HEK293 (cell line): ENCODE data around the gene ADNP.

Source experiments
- CTCF ChIA-PET: fragments of 350-600 bp; formaldehyde crosslinking; extraction: SDS; loops from one replicate; lab custom pipeline; 2021; ENCODE audit warnings: antibody characterized with exemption; lab: Yijun Ruan, JAX
- POLR2A ChIA-PET: fragments of 300-600 bp; formaldehyde crosslinking; extraction: SDS; loops from one replicate; lab custom pipeline; 2020; ENCODE audit warnings: antibody characterized with exemption, inconsistent platforms; lab: Yijun Ruan, JAX
- H3K27ac ChIP-seq: fragments of 200-500 bp; sonication (Bioruptor generic); 2 replicates; pipeline ENCODE4 v1.5.1; 2014; ENCODE audit warnings: low read depth, low read length, control low read depth, inconsistent platforms; ENCODE audit errors: extremely low read depth
- H3K36me3 ChIP-seq, 2 experiments: fragments of 200-500 bp in 1 of 2; sonication (Bioruptor generic) in 1 of 2; 1 replicate in 1 of 2; 2 replicates in 1 of 2; pipeline ENCODE4 v1.5.1; 2014 to 2017; ENCODE audit warnings: inconsistent platforms in 2 of 2, low read length in 2 of 2; ENCODE audit not compliant: control insufficient read depth in 2 of 2, insufficient read depth in 1 of 2
- H3K4me1 ChIP-seq: fragments of 200-500 bp; sonication (Bioruptor generic); 2 replicates; pipeline ENCODE4 v1.5.1; 2014; ENCODE audit warnings: mild to moderate bottlenecking, low read length, inconsistent platforms; ENCODE audit not compliant: control insufficient read depth, insufficient read depth
- H3K4me3 ChIP-seq: 2 replicates; pipeline ENCODE4 v1.5.1; 2011; ENCODE audit warnings: low read depth, mild to moderate bottlenecking, control low read depth, low read length, moderate library complexity
- H3K9me3 ChIP-seq: fragments of 200-500 bp; sonication (Bioruptor generic); 2 replicates; pipeline ENCODE4 v1.5.1; 2014; ENCODE audit warnings: low read depth, low read length, inconsistent platforms; ENCODE audit not compliant: control insufficient read depth, insufficient read depth
- PRDM2 ChIP-seq: fragments of 450-650 bp; formaldehyde crosslinking; IDR thresholded peaks from 2 replicates; pipeline ENCODE4 v1.5.1; 2016; ENCODE audit warnings: missing biosample characterization, missing genetic modification characterization, borderline replicate concordance
- REST ChIP-seq: fragments of 450-650 bp; formaldehyde crosslinking; IDR thresholded peaks from 2 replicates; pipeline ENCODE4 v1.5.1; 2016; ENCODE audit warnings: missing biosample characterization, missing genetic modification characterization
- ZIC2 ChIP-seq: fragments of 450-650 bp; formaldehyde crosslinking; IDR thresholded peaks from 2 replicates; pipeline ENCODE4 v1.5.1; 2016; ENCODE audit warnings: missing biosample characterization, missing genetic modification characterization
- ZNF223 ChIP-seq: fragments of 450-650 bp; formaldehyde crosslinking; IDR thresholded peaks from 2 replicates; pipeline ENCODE4 v1.5.1; 2016; ENCODE audit warnings: missing biosample characterization, missing genetic modification characterization
- ZNF521 ChIP-seq: fragments of 450-650 bp; formaldehyde crosslinking; IDR thresholded peaks from 2 replicates; pipeline ENCODE4 v1.5.1; 2017; ENCODE audit warnings: missing biosample characterization, mild to moderate bottlenecking, missing genetic modification characterization
- ZNF558 ChIP-seq: fragments of 450-650 bp; formaldehyde crosslinking; IDR thresholded peaks from 2 replicates; pipeline ENCODE4 v1.5.1; 2016; ENCODE audit warnings: missing biosample characterization, missing genetic modification characterization
- ZNF585B ChIP-seq: fragments of 450-650 bp; formaldehyde crosslinking; IDR thresholded peaks from 2 replicates; pipeline ENCODE4 v1.5.1; 2016; ENCODE audit warnings: missing biosample characterization, missing genetic modification characterization
- ZNF692 ChIP-seq: fragments of 450-650 bp; formaldehyde crosslinking; IDR thresholded peaks from 2 replicates; pipeline ENCODE4 v1.5.1; 2016; ENCODE audit warnings: missing biosample characterization, missing genetic modification characterization
- ZSCAN16 ChIP-seq: fragments of 450-650 bp; formaldehyde crosslinking; IDR thresholded peaks from 2 replicates; pipeline ENCODE4 v1.5.1; 2016; ENCODE audit warnings: missing biosample characterization, missing genetic modification characterization

Gene ADNP

GRCh38 chr20:50977066-50978021 is 46.1 kb upstream of the ADNP start:
- ChIA-PET POLR2A (interaction anchor here (0.7 kb wide), 1 partner anchor 184 kb away, joined by 4 read pairs; no protein-coding TSS in a partner anchor), CTCF (interaction anchor here (0.7 kb wide), 2 partner anchors 9 to 236 kb away, joined by 3 to 4 read pairs; no protein-coding TSS in a partner anchor)
- no peak for TF ChIP-seq ZNF223 (tag by site-specific recombination)
- no peak for TF ChIP-seq ZNF692
- no peak for TF ChIP-seq REST (tag by site-specific recombination)
- no peak for TF ChIP-seq PRDM2 (tag by site-specific recombination)
- no peak for TF ChIP-seq ZNF585B (tag by site-specific recombination)
- TF ChIP-seq ZNF521 (tag by site-specific recombination): no peak
- no peak for TF ChIP-seq ZNF558 (tag by site-specific recombination)
- TF ChIP-seq, all 188 proteins: peak for 0

DNA sequence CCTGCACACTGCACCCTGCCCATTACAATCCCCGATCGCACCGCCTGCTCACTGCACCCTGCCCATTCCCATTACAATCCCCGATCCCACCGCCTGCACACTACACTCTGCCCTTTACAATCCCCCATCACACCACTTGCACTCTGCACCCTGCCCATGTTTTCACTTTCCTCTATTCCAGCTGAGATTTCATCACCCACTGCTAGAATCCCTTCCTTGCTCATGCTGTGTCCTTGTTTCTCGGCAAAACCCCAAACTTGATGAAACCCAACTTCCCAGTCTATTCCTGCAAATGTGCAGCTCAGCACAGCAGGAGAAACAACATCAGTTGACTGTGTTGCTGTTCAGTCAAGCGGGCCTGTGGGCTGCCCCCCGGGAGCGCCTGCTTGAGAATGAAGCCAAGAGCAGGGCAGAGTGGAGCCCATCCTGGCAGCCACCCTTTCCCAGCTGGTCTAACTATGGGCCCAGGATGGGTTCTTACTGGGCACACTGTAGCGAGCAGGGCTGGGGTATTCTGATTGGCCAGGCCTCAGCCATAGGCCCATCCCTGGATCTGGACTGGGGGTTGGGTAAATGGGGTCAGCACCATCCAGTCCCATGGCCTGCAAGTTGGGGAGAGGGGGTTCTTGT is 44.6 kb upstream of the ADNP start:
- CTCF ChIA-PET: interaction anchor here (1.6 kb wide), 1 partner anchor 181 kb away, joined by 3 read pairs; the partner anchor contains the start of gene BCAS4
- TF ChIP-seq ZIC2 (tag by site-specific recombination): peak; percentile 66
- TF ChIP-seq ZSCAN16 (tag by site-specific recombination): no peak
- TF ChIP-seq, all 188 proteins: peak for 1
- H3K9me3 ChIP-seq: no peaks in the 10 kb centered on the region
- H3K4me1 ChIP-seq: no peaks in the 10 kb centered on the region
- no peak overlapping the region for H3K27ac ChIP-seq
- H3K36me3 ChIP-seq: no peaks in the 10 kb centered on the region
- POLR2A ChIA-PET: no interaction called here
- H3K4me3 ChIP-seq: no peak overlapping the region

More at GRCh38 chr20:50977066-50978021, 46.1 kb upstream of the ADNP start:
- Histone ChIP-seq H3K9me3 (no peaks in the 10 kb centered on the region), H3K4me1 (no peaks in the 10 kb centered on the region), H3K36me3 (no peaks in the 10 kb centered on the region), H3K4me3 (no peak overlapping the region), H3K27ac (no peak overlapping the region)
